Gastroesophageal sphincter (tissue), 4 donors: ENCODE results near the gene KCNK17. TPM values are rescaled to one million over a fixed set of nuclear protein-coding genes. Genes with fewer than 3 reads are reported as not detected.

ENCODE experiments used
- ATAC-seq: fragments of 150-250 bp; one replicate; pipeline ENCODE4 v1.9.1; 2016; ENCODE audit warnings: mild to moderate bottlenecking, moderate library complexity
- H3K27ac ChIP-seq, 4 donors: fragments of 200-600 bp; sonication (generic) in 3 of 4; 1 replicate in 3 of 4; 2 replicates in 1 of 4; pipeline ENCODE4 v1.5.1; 2016 to 2019
- H3K27me3 ChIP-seq: fragments of 200-600 bp; sonication (generic); one replicate; pipeline ENCODE4 v1.5.1; 2019
- H3K36me3 ChIP-seq, 2 donors: fragments of 200-600 bp; sonication (generic); one replicate each; pipeline ENCODE4 v1.5.1; 2019; ENCODE audit warnings: control low read depth in 1 of 2
- H3K4me1 ChIP-seq, 3 donors: fragments of 200-600 bp; sonication (generic); 1 replicate in 2 of 3; 2 replicates in 1 of 3; pipeline ENCODE4 v1.5.1; 2016 to 2019; ENCODE audit warnings: control low read depth in 2 of 3
- H3K4me3 ChIP-seq, 2 donors: fragments of 200-600 bp; sonication (generic); one replicate each; pipeline ENCODE4 v1.5.1; 2019; ENCODE audit warnings: mild to moderate bottlenecking in 1 of 2, moderate library complexity in 1 of 2
- H3K9me3 ChIP-seq, 3 donors: fragments of 200-600 bp; sonication (generic); one replicate each; pipeline ENCODE4 v1.5.1; 2017 to 2019; ENCODE audit warnings: control low read depth in 2 of 3
- CTCF ChIP-seq, 4 experiments: fragments of 200-600 bp in 2 of 4; fragments of 450-650 bp in 2 of 4; sonication (generic) in 1 of 4; IDR thresholded peaks; one replicate each; pipeline ENCODE4 v1.5.1; 2017 to 2019; ENCODE audit warnings: antibody characterized with exemption in 4 of 4, mild to moderate bottlenecking in 2 of 4, moderate library complexity in 2 of 4
- EP300 ChIP-seq: sonication (generic); formaldehyde crosslinking; IDR thresholded peaks from one replicate; pipeline ENCODE4 v1.6.1; 2017; ENCODE audit warnings: antibody characterized with exemption, mild to moderate bottlenecking
- POLR2A ChIP-seq, 2 donors: fragments of 450-650 bp; IDR thresholded peaks; one replicate each; pipeline ENCODE4 v1.6.1; 2017; ENCODE audit warnings: antibody characterized with exemption in 2 of 2, mild to moderate bottlenecking in 2 of 2, moderate library complexity in 1 of 2
- POLR2AphosphoS5 ChIP-seq: sonication (generic); formaldehyde crosslinking; IDR thresholded peaks from one replicate; pipeline ENCODE4 v1.6.1; 2017; ENCODE audit warnings: antibody characterized with exemption
- WGBS, 2 donors: methylation state at CpG; one replicate each; pipeline ENCODE4 v1.1.5; 2018; ENCODE audit warnings: low coverage in 1 of 2; 5-methylcytosine and 5-hydroxymethylcytosine counted together
- total RNA-seq, 4 donors: library from RNA; depleted of rRNA; stranded (reverse); fragments of >200 nt; gene quantifications; one replicate each; pipeline ENCODE4 v1.1.0, GENCODE V29; 2016

Gene KCNK17
- total RNA-seq, 4 donors from 2014 or later = 0.27 to 0.47 TPM; not detected in 2

GRCh38 chr6:39357998-39358686 is 43.9 kb upstream of the KCNK17 start:
- Histone ChIP-seq H3K27me3 (no peaks in the 10 kb centered on the region), H3K4me1 (peaks cover 0 to 9% (median 0%) of the 10 kb centered on the region in 3 donors), H3K36me3 (no peaks in the 10 kb centered on the region), H3K27ac (no peak overlapping the region), H3K9me3 (no peaks in the 10 kb centered on the region), H3K4me3 (no peak overlapping the region)
- WGBS, 2 donors = 0 to 50% methylated on average over 1 of the region's 7 CpGs
- TF ChIP-seq CTCF (IDR thresholded peaks at IDR 0.05) = no peak
- no peak for TF ChIP-seq EP300
- TF ChIP-seq POLR2AphosphoS5 = no peak
- no peak for TF ChIP-seq POLR2A (IDR thresholded peaks at IDR 0.05)
- no peak for ATAC-seq

- WGBS, 2 donors = 83 to 95% methylated on average over 1 to 4 of the region's 7 CpGs
These were observed 39.6 kb upstream of the KCNK17 start for GRCh38 chr6:39353698-39354315.

GRCh38 chr6:39350723-39351505 is 36.7 kb upstream of the KCNK17 start:
- Histone ChIP-seq H3K4me3 (no peak overlapping the region), H3K36me3 (no peaks in the 10 kb centered on the region), H3K27ac (no peak overlapping the region), H3K4me1 (no peaks in the 10 kb centered on the region), H3K9me3 (no peaks in the 10 kb centered on the region), H3K27me3 (no peaks in the 10 kb centered on the region)
- 83 to 89% methylated on average over 1 to 4 of the region's 13 CpGs for WGBS, 2 donors
- no peak for ATAC-seq
- no peak for TF ChIP-seq POLR2A (IDR thresholded peaks at IDR 0.05)
- no peak for TF ChIP-seq CTCF (IDR thresholded peaks at IDR 0.05)
- no peak for TF ChIP-seq EP300
- TF ChIP-seq POLR2AphosphoS5 = no peak

More at GRCh38 chr6:39353698-39354315, 39.6 kb upstream of the KCNK17 start:
- no peak for TF ChIP-seq EP300
- TF ChIP-seq POLR2AphosphoS5 = no peak
- no peak for TF ChIP-seq CTCF (IDR thresholded peaks at IDR 0.05)
- no peak for TF ChIP-seq POLR2A (IDR thresholded peaks at IDR 0.05)
- no peaks in the 10 kb centered on the region for H3K36me3 ChIP-seq
- ATAC-seq = no peak
- H3K27me3 ChIP-seq = no peaks in the 10 kb centered on the region
- no peaks in the 10 kb centered on the region for H3K4me1 ChIP-seq
- no peak overlapping the region for H3K4me3 ChIP-seq
- no peak overlapping the region for H3K27ac ChIP-seq
- no peaks in the 10 kb centered on the region for H3K9me3 ChIP-seq

- no peak overlapping the region for H3K4me3 ChIP-seq
- WGBS, 2 donors = no CpG with 5 or more reads among the region's 15 CpGs
- no peaks in the 10 kb centered on the region for H3K36me3 ChIP-seq
- H3K27ac ChIP-seq = no peak overlapping the region
- TF ChIP-seq CTCF (IDR thresholded peaks at IDR 0.05) (no peak), POLR2AphosphoS5 (no peak), POLR2A (IDR thresholded peaks at IDR 0.05) (no peak), EP300 (no peak)
- H3K4me1 ChIP-seq = no peaks in the 10 kb centered on the region
- H3K27me3 ChIP-seq = no peaks in the 10 kb centered on the region
- no peaks in the 10 kb centered on the region for H3K9me3 ChIP-seq
- no peak for ATAC-seq
These were observed 34.5 kb upstream of the KCNK17 start for GRCh38 chr6:39348740-39349139.
